GM12878 (cell line): ENCODE data around the gene MGLL. TPM values are rescaled to one million over a fixed set of nuclear protein-coding genes. Genes with fewer than 3 reads are reported as not detected.

Experiments used
- ATAC-seq: fragments of 200-7000 bp; cut with Tn5 transposase; 3 replicates; pipeline ENCODE4 v1.9.1; 2020; ENCODE audit warnings: mild to moderate bottlenecking, moderate library complexity
- BruUV-seq: library from RNA; stranded (reverse); fragments of 400-500 nt; replicated peaks from 2 replicates; lab custom pipeline; 2021; lab: Mats Ljungman, UMichigan
- CTCF ChIA-PET: fragments of 300-600 bp; sonication (Branson Sonifier 250); formaldehyde crosslinking; extraction: SDS; loops from one replicate; lab custom pipeline; 2021; ENCODE audit warnings: inconsistent platforms; lab: Yijun Ruan, JAX
- POLR2A ChIA-PET: fragments of 350-600 bp; formaldehyde crosslinking; extraction: SDS; loops from one replicate; lab custom pipeline; 2021; ENCODE audit warnings: inconsistent platforms; lab: Charles Lee
- RAD21 ChIA-PET: fragments of 300-600 bp; sonication (Branson Sonifier 250); formaldehyde crosslinking; loops from one replicate; lab custom pipeline; 2023; ENCODE audit warnings: antibody characterized with exemption; ENCODE audit not compliant: unreplicated experiment; lab: Charles Lee
- SMC1A ChIA-PET: fragments of 300-600 bp; sonication (Branson Sonifier 250); formaldehyde crosslinking; loops from one replicate; lab custom pipeline; 2023; ENCODE audit not compliant: unreplicated experiment, uncharacterized antibody; lab: Charles Lee
- DNase-seq: peaks from one replicate; pipeline ENCODE4 v3.0.0-alpha.2; 2011; ENCODE audit warnings: low read depth, low spot score
- FAIRE-seq: peaks from 3 replicates; lab custom pipeline; 2011; peaks lifted over from hg19 to GRCh38; lab: Jason Lieb, UNC
- H2AFZ ChIP-seq: 2 replicates; pipeline ENCODE4 v1.6.0; 2011; ENCODE audit warnings: low read depth, low read length, control low read depth; ENCODE audit not compliant: control insufficient read depth
- H3K27ac ChIP-seq: 2 replicates; pipeline ENCODE4 v1.5.1; 2011; ENCODE audit warnings: control low read depth; ENCODE audit not compliant: control insufficient read depth, insufficient read depth
- H3K27me3 ChIP-seq, 2 experiments: replicated peaks in 1 of 2; 2 replicates each; pipeline versions ENCODE4 v1.6.0 to v1.6.1; 2011; ENCODE audit warnings: low read length in 1 of 2; ENCODE audit not compliant: control insufficient read depth in 2 of 2, insufficient read depth in 2 of 2
- H3K36me3 ChIP-seq, 2 experiments: 2 replicates each; pipeline ENCODE4 v1.5.1; 2011; ENCODE audit warnings: low read length in 1 of 2; ENCODE audit not compliant: control insufficient read depth in 2 of 2, insufficient read depth in 2 of 2
- H3K4me1 ChIP-seq: 2 replicates; pipeline ENCODE4 v1.6.1; 2011; ENCODE audit warnings: mild to moderate bottlenecking, low read length, moderate library complexity, mixed read lengths; ENCODE audit not compliant: control insufficient read depth, insufficient read depth
- H3K4me2 ChIP-seq: 2 replicates; pipeline ENCODE4 v1.6.0; 2011; ENCODE audit warnings: control low read depth; ENCODE audit not compliant: control insufficient read depth, insufficient read depth
- H3K4me3 ChIP-seq: fragments of 200-600 bp; sonication (generic); 2 replicates; pipeline ENCODE4 v1.5.1; 2016
- H3K79me2 ChIP-seq: 2 replicates; pipeline ENCODE4 v1.6.0; 2011; ENCODE audit warnings: low read length; ENCODE audit not compliant: control insufficient read depth, insufficient read depth
- H3K9ac ChIP-seq: 2 replicates; pipeline ENCODE4 v1.8.0; 2011; ENCODE audit warnings: low read length, control low read depth, mixed read lengths; ENCODE audit not compliant: control insufficient read depth, insufficient read depth
- H3K9me3 ChIP-seq: replicated peaks from 3 replicates; pipeline ENCODE4 v1.5.1; 2011; ENCODE audit warnings: mild to moderate bottlenecking, low read length; ENCODE audit not compliant: control insufficient read depth, insufficient read depth
- H4K20me1 ChIP-seq: 2 replicates; pipeline ENCODE4 v1.6.0; 2011; ENCODE audit not compliant: control insufficient read depth, insufficient read depth
- ASH2L ChIP-seq: fragments of 300-600, 200-600 bp; sonication (generic); IDR thresholded peaks from 2 replicates; pipeline ENCODE4 v1.6.1; 2017; ENCODE audit warnings: low read depth, mild to moderate bottlenecking, borderline replicate concordance
- ETV6 ChIP-seq, 2 experiments: fragments of 450-650 bp in 1 of 2; IDR thresholded peaks in 1 of 2; conservative IDR thresholded peaks in 1 of 2; 2 replicates each; pipeline ENCODE4 v1.6.1; 2014; ENCODE audit warnings: antibody characterized with exemption in 1 of 2, borderline replicate concordance in 1 of 2, low read depth in 1 of 2, mild to moderate bottlenecking in 1 of 2, moderate library complexity in 1 of 2
- GATAD2B ChIP-seq: fragments of 450-650 bp; conservative IDR thresholded peaks from 2 replicates; pipeline ENCODE4 v1.6.1; 2017; ENCODE audit warnings: low read depth, mild to moderate bottlenecking, moderate library complexity
- NFXL1 ChIP-seq: fragments of 450-650 bp; IDR thresholded peaks from 2 replicates; pipeline ENCODE4 v1.6.1; 2017; ENCODE audit warnings: antibody characterized with exemption, mild to moderate bottlenecking, borderline replicate concordance
- NFYB ChIP-seq: IDR thresholded peaks from 2 replicates; pipeline ENCODE4 v1.6.1; 2011; ENCODE audit warnings: low read depth, mild to moderate bottlenecking, low read length, improper control_type of control experiment, moderate library complexity; ENCODE audit not compliant: insufficient read depth
- PAX8 ChIP-seq: fragments of 450-650 bp; IDR thresholded peaks from 2 replicates; pipeline ENCODE4 v1.6.1; 2017; ENCODE audit warnings: mild to moderate bottlenecking, moderate library complexity
- RELA ChIP-seq: fragments of 450-650 bp; IDR thresholded peaks from 2 replicates; pipeline ENCODE4 v1.8.0; 2014; ENCODE audit warnings: borderline replicate concordance; ENCODE audit not compliant: partially characterized antibody
- SP1 ChIP-seq: IDR thresholded peaks from one replicate; pipeline ENCODE4 v1.6.1; 2011; ENCODE audit warnings: low read depth, low read length
- SPI1 ChIP-seq: IDR thresholded peaks from 2 replicates; pipeline ENCODE4 v1.6.1; 2011; ENCODE audit warnings: low read depth, mild to moderate bottlenecking, low read length, moderate library complexity, borderline replicate concordance; ENCODE audit not compliant: insufficient read depth
- ZNF24 ChIP-seq: fragments of 450-650 bp; IDR thresholded peaks from 2 replicates; pipeline ENCODE4 v1.6.1; 2017; ENCODE audit warnings: antibody characterized with exemption, mild to moderate bottlenecking
- ZNF622 ChIP-seq: fragments of 450-650 bp; IDR thresholded peaks from 2 replicates; pipeline ENCODE4 v1.6.1; 2017; ENCODE audit warnings: mild to moderate bottlenecking, inconsistent platforms
- ZSCAN29 ChIP-seq: fragments of 450-650 bp; IDR thresholded peaks from 2 replicates; pipeline ENCODE4 v1.6.1; 2017; ENCODE audit warnings: mild to moderate bottlenecking, moderate library complexity
- WGBS: methylation state at CpG from one replicate; pipeline ENCODE4 v1.1.6; 2016; ENCODE audit warnings: low lambda C conversion rate; ENCODE audit not compliant: insufficient replicate concordance, insufficient coverage; ENCODE audit errors: missing lambda C conversion rate; 5-methylcytosine and 5-hydroxymethylcytosine counted together
- in situ Hi-C: fragments of 300-500 bp; cut with MboI; formaldehyde crosslinking; loops from 9 replicates; pipeline ENCODE4 v1.14.3; 2018; ENCODE audit warnings: mixed read lengths
- intact Hi-C: fragments of 100-400 bp; cut with micrococcal nuclease; formaldehyde crosslinking; loops from one replicate; pipeline ENCODE4 v1.14.2; 2022; ENCODE audit not compliant: unreplicated experiment
- polyA plus RNA-seq, 11 experiments: library from polyadenylated mRNA; depleted of rRNA in 4 of 11; unstranded in 6 of 11; stranded (reverse) in 5 of 11; fragments of >200 nt; fragmentation: Nextera tagmentation in 4 of 11; fragmentation: Illumina TruSeq in 1 of 11; extraction: Ambion mirVana in 4 of 11; extraction: Trizol in 1 of 11; gene quantifications; 1 replicate in 1 of 11; 2 replicates in 10 of 11; pipeline versions ENCODE4 v1.2.1 to v1.2.3, GENCODE V29; 2011 to 2016; ENCODE audit warnings: inconsistent platforms in 2 of 11, missing spikeins in 2 of 11, low read depth in 1 of 11
- total RNA-seq, 4 experiments: library from RNA; depleted of rRNA in 3 of 4; stranded (reverse); fragments of >200 nt in 3 of 4; fragmentation: Illumina TruSeq in 1 of 4; extraction: Trizol in 1 of 4; gene quantifications; 2 replicates each; pipeline versions ENCODE4 v1.2.1 to v1.2.3, GENCODE V29; 2013 to 2021
- TF ChIP-seq, protein P1 (sequence below): fragments of 450-650 bp; IDR thresholded peaks from 2 replicates; pipeline ENCODE4 v1.6.1; 2017; ENCODE audit warnings: mild to moderate bottlenecking, moderate library complexity
- TF ChIP-seq, protein P2 (sequence below): IDR thresholded peaks from 2 replicates; pipeline ENCODE4 v1.6.1; 2011; ENCODE audit warnings: borderline replicate concordance, low read depth, mild to moderate bottlenecking, moderate library complexity, mixed read lengths, low read length; ENCODE audit not compliant: insufficient read depth; ENCODE audit errors: extremely low read length
- TF ChIP-seq, protein P3 (sequence below): fragments of 450-650 bp; IDR thresholded peaks from 2 replicates; pipeline ENCODE4 v1.6.1; 2018; ENCODE audit warnings: borderline replicate concordance, mild to moderate bottlenecking; ENCODE audit not compliant: partially characterized antibody

The MGLL gene
- total and polyA plus RNA-seq, 10 of the 15 experiments (the other 5 are each of a cell fraction or from before 2014, with no cell fraction given): 44.9 to 177 (median 72.9) TPM

DNA sequence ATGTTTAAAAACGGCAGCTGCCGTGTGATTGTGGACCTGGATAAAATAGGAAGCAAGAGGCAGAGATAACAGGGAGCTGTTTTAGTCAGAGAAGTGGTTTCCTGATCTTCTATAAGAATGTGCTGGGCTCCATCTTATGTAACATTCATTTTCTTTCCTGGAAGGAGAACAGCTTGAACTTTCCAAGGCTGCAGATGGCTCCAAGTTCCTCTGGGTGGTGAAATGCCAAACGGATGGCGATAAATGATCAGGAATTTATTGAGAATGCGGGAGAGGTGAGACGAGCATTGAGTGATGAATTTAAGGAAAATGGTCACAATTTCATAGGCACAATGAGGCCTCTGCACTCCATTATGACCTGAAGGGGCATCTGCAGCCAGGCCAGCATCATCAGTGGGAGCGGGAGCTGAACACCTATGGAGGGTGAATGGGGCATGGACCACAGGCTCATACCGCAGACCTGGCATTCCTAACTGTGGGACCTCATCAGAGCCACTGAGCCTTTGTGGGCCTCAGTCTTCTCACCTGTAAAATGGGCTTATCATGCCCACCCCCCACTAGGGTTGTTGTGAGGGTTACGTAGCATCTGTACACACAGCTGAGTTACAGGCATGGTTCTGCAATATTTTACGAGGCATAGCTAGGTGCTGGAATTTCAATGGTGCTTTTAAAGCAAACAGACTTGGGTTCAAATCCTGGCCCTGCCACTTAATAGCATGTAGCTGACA, 17.1 kb downstream of the MGLL start:
- SMC1A ChIA-PET: interaction anchor here (1.2 to 2.1 kb wide), 2 partner anchors 14 to 31 kb away, joined by 3 to 6 read pairs; no protein-coding TSS in a partner anchor
- 98% methylated on average over 10 of the region's 10 CpGs for WGBS
- Histone ChIP-seq H3K4me1 (peaks cover 21% of the 10 kb centered on the region), H3K27ac (no peak overlapping the region), H3K27me3 (no peaks in the 10 kb centered on the region), H3K79me2 (peaks cover under 1% of the 10 kb centered on the region; the same call in 1 of the 2 replicates), H3K4me2 (no peak overlapping the region), H3K9me3 (peaks cover 5% of the 10 kb centered on the region; the same call in 1 of the 3 replicates), H3K36me3 (peaks cover 6 to 17% of the 10 kb centered on the region in 2 experiments), H4K20me1 (no peaks in the 10 kb centered on the region), H3K4me3 (no peak overlapping the region), H3K9ac (no peak overlapping the region), H2AFZ (no peak overlapping the region)
- POLR2A ChIA-PET: interaction anchor here (0.6 kb wide), 1 partner anchor 20 kb away, joined by 4 read pairs; no protein-coding TSS in a partner anchor
- intact Hi-C loops (no loop called here), in situ Hi-C loops (no loop called here)
- FAIRE-seq (no peak), ATAC-seq (no peak), DNase-seq (no peak)
- RAD21 ChIA-PET: no interaction called here
- no peak for TF ChIP-seq ZNF24
- no peak for TF ChIP-seq ZNF622
- no peak for TF ChIP-seq RELA
- TF ChIP-seq ETV6 (conservative IDR thresholded peaks at IDR 0.05 in 1 of 2, IDR thresholded peaks at IDR 0.05 in 1 of 2; ENCODE audit: borderline replicate concordance in 1 of 2, low read depth in 1 of 2): no peak
- no peak for TF ChIP-seq SP1
- TF ChIP-seq ASH2L: no peak
- TF ChIP-seq GATAD2B: no peak
- TF ChIP-seq NFYB: no peak
- TF ChIP-seq SPI1: no peak
- TF ChIP-seq ZSCAN29: no peak
- no peak for TF ChIP-seq PAX8
- no peak for TF ChIP-seq NFXL1
- TF ChIP-seq, protein P1, sequence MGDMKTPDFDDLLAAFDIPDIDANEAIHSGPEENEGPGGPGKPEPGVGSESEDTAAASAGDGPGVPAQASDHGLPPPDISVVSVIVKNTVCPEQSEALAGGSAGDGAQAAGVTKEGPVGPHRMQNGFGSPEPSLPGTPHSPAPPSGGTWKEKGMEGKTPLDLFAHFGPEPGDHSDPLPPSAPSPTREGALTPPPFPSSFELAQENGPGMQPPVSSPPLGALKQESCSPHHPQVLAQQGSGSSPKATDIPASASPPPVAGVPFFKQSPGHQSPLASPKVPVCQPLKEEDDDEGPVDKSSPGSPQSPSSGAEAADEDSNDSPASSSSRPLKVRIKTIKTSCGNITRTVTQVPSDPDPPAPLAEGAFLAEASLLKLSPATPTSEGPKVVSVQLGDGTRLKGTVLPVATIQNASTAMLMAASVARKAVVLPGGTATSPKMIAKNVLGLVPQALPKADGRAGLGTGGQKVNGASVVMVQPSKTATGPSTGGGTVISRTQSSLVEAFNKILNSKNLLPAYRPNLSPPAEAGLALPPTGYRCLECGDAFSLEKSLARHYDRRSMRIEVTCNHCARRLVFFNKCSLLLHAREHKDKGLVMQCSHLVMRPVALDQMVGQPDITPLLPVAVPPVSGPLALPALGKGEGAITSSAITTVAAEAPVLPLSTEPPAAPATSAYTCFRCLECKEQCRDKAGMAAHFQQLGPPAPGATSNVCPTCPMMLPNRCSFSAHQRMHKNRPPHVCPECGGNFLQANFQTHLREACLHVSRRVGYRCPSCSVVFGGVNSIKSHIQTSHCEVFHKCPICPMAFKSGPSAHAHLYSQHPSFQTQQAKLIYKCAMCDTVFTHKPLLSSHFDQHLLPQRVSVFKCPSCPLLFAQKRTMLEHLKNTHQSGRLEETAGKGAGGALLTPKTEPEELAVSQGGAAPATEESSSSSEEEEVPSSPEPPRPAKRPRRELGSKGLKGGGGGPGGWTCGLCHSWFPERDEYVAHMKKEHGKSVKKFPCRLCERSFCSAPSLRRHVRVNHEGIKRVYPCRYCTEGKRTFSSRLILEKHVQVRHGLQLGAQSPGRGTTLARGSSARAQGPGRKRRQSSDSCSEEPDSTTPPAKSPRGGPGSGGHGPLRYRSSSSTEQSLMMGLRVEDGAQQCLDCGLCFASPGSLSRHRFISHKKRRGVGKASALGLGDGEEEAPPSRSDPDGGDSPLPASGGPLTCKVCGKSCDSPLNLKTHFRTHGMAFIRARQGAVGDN: no peak
- TF ChIP-seq, protein P2, sequence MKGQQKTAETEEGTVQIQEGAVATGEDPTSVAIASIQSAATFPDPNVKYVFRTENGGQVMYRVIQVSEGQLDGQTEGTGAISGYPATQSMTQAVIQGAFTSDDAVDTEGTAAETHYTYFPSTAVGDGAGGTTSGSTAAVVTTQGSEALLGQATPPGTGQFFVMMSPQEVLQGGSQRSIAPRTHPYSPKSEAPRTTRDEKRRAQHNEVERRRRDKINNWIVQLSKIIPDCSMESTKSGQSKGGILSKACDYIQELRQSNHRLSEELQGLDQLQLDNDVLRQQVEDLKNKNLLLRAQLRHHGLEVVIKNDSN: no peak
- TF ChIP-seq, protein P3, sequence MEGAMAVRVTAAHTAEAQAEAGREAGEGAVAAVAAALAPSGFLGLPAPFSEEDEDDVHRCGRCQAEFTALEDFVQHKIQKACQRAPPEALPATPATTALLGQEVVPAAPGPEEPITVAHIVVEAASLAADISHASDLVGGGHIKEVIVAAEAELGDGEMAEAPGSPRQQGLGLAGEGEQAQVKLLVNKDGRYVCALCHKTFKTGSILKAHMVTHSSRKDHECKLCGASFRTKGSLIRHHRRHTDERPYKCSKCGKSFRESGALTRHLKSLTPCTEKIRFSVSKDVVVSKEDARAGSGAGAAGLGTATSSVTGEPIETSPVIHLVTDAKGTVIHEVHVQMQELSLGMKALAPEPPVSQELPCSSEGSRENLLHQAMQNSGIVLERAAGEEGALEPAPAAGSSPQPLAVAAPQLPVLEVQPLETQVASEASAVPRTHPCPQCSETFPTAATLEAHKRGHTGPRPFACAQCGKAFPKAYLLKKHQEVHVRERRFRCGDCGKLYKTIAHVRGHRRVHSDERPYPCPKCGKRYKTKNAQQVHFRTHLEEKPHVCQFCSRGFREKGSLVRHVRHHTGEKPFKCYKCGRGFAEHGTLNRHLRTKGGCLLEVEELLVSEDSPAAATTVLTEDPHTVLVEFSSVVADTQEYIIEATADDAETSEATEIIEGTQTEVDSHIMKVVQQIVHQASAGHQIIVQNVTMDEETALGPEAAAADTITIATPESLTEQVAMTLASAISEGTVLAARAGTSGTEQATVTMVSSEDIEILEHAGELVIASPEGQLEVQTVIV: no peak
- BruUV-seq: no TSS peak
- CTCF ChIA-PET: no interaction called here
